Measurements from ENCODE around the gene RIPPLY1. TPM values are rescaled to one million over a fixed set of nuclear protein-coding genes. Genes with fewer than 3 reads are reported as not detected.
A peak's percentile ranks its signal among the peaks of the same experiment; 100 is the strongest.

RIPPLY1 gene
- total RNA-seq, 1 donor: not detected

DNA sequence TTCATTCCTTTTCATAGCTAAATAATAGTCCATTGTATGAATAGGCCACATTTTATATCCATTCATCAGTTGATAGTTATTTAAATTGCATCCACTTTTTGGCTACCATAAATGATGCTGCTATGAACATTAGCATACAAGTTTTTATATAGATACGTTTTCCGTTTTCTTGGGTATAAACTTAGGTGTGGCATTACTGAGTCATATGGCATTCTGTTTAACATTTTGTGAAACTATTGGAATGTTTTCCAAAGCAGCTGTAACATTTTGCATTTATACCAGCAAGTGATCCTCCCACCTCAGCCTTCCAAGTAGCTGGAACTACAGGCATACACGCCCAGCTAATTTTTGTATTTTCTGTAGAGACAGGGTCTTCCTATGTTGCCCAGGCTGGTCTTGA is 43.3 kb upstream of the RIPPLY1 start:
- DNase-seq (ENCODE audit: low read depth): no peak
- no peak for TF ChIP-seq CTCF (IDR thresholded peaks at IDR 0.05; ENCODE audit: insufficient read depth, low read depth, low read length)

DNA sequence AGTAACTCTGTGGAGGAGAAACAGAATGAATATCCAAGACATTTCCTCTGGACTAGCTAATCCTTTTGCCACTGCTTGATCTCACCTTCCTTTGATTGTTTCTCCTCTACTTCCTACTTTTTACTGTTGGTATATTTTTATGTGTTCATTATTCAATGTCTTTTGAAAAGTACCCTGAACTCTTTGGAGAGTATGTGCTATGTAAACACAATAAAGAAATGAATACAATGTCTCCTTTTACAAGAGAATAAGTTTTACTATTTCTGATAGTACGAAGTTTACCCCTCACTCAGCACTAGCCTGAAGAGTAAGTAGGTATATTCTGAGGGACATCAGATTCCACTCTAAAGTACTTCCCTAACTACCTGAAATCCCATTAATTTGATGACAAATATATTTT is 36.9 kb upstream of the RIPPLY1 start:
- H3K4me3 ChIP-seq (ENCODE audit: low read depth, low read length): no peak overlapping the region
- no peak for TF ChIP-seq CTCF (IDR thresholded peaks at IDR 0.05; ENCODE audit: insufficient read depth, low read depth, low read length)
- no peak for DNase-seq (ENCODE audit: low read depth)

More for the DNA sequence above, 43.3 kb upstream of the RIPPLY1 start:
- no peak overlapping the region for H3K4me3 ChIP-seq (ENCODE audit: low read depth, low read length)

- TF ChIP-seq CTCF (IDR thresholded peaks at IDR 0.05; ENCODE audit: insufficient read depth, low read depth, low read length): no peak
- no peak for DNase-seq (ENCODE audit: low read depth)
- H3K4me3 ChIP-seq (ENCODE audit: low read depth, low read length): no peak overlapping the region
Measured at GRCh38 chrX:106939566-106939965, 36.4 kb upstream of the RIPPLY1 start.

DNA sequence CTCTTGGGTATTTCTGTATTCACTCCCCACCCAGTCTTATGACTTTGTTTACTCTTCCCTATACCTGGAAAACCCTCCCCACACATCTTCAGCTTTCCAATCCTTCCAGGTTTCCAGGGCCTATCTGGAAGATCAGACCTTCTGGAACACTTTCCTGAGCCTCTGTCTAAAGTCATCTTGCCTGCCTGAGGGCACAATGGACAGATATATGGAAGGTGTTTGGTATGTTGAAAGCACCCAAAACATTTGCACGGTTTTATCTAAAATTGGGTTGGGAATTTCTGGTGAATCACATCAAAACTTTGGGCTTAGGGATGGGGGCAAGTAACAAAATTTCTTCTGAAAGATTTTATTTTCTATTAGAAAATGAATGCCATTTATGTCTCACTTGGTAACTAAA is 33.1 kb upstream of the RIPPLY1 start:
- H3K4me3 ChIP-seq (ENCODE audit: low read depth, low read length): no peak overlapping the region
- no peak for TF ChIP-seq CTCF (IDR thresholded peaks at IDR 0.05; ENCODE audit: insufficient read depth, low read depth, low read length)
- no peak for DNase-seq (ENCODE audit: low read depth)

GRCh38 chrX:106935175-106935574 is 32.0 kb upstream of the RIPPLY1 start:
- TF ChIP-seq CTCF (IDR thresholded peaks at IDR 0.05; ENCODE audit: insufficient read depth, low read depth, low read length): no peak
- DNase-seq (ENCODE audit: low read depth): peak; percentile 57

GRCh38 chrX:106933538-106933961 is 30.4 kb upstream of the RIPPLY1 start:
- DNase-seq (ENCODE audit: low read depth): peak; percentile 78
- TF ChIP-seq CTCF (IDR thresholded peaks at IDR 0.05; ENCODE audit: insufficient read depth, low read depth, low read length): no peak
- H3K4me3 ChIP-seq (ENCODE audit: low read depth, low read length): no peak overlapping the region

More at GRCh38 chrX:106935175-106935574, 32.0 kb upstream of the RIPPLY1 start:
- no peak overlapping the region for H3K4me3 ChIP-seq (ENCODE audit: low read depth, low read length)

DNA sequence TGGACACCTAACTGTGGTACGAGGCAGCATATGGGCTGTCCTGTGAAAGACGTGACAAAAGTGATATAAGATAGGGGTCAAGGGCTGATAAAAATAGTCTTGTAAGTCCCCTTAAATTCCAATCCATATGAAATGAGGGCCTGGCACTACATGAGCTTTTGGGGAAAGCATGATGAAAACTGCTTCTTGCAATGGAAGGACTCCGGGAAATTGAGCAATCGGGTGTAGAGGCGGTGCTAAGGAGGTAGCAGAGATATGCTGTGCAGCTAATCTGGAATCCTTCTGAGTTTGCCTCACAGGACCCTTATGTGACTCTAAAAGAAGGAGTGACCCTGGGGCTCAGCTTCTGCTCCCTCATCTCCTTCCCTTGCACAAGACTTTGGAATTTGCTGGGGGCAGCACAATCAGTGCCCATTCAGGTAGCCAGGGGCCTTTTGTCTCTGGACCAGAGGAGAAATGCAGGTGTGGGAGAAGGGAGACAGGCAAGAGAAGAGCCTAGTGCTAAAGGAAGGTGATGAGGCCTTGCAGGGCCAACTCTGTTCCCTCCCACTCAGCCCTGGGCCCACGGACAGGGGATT is 29.9 kb upstream of the RIPPLY1 start:
- peak; percentile 65 for DNase-seq (ENCODE audit: low read depth)
- no peak for TF ChIP-seq CTCF (IDR thresholded peaks at IDR 0.05; ENCODE audit: insufficient read depth, low read depth, low read length)

More for the DNA sequence above, 29.9 kb upstream of the RIPPLY1 start:
- no peak overlapping the region for H3K4me3 ChIP-seq (ENCODE audit: low read depth, low read length)
